ENCODE results near the gene CCT3.

The CCT3 gene

GRCh38 chr1:156282479-156283222 lies 55.4 kb downstream of the CCT3 start, which contains the start of gene SMG5:
Gene SMG5, minus strand, starts transcription at chr1:156282825. Its CDS starts 145 bp downstream, at chr1:156282680.
- in situ Hi-C loops (cut with HindIII; ENCODE audit: low sequenced_read_pairs): loop anchor here (5.0 kb wide), 1 partner anchor 90 kb away; no protein-coding TSS in a partner anchor

DNA sequence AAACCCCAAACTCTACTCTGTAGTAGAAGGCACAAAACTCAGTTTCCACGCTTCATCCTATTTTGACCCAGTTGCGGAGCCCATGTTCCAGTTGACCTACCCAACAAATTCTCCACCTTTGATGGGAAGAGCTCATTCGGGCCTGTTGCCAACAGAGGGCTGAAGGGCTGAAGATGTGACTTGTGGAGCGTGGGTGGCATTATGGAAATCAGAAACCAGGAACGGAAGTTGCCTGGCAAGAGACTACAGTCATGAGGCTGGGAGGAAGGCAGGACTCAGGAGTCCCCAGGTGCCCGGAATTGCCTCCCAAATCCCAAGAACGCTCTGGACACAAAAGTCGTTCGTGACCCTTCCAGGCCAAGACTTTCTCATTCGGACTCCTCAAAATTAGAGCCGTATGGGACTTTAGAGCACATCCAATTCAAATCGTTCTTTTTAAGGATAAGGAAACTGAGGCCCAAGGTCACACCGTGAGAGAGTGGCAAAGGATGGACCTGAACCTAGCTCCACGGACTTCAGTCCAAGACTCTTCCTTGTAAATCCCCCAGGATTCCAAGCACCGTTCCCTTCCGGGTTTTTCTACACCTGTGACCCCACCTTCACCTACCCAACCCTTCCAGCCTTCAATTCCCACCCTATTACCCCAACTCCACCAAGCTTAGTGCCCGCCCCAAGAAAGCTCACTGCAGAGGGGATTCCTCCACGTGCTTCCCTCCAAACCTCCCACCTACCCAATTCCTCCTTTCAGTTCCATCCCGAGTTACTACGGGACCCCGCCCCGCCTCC lies 56.2 kb downstream of the CCT3 start:
- in situ Hi-C loops (cut with HindIII; ENCODE audit: low sequenced_read_pairs): loop anchor here (5.0 kb wide), 1 partner anchor 90 kb away; no protein-coding TSS in a partner anchor

DNA sequence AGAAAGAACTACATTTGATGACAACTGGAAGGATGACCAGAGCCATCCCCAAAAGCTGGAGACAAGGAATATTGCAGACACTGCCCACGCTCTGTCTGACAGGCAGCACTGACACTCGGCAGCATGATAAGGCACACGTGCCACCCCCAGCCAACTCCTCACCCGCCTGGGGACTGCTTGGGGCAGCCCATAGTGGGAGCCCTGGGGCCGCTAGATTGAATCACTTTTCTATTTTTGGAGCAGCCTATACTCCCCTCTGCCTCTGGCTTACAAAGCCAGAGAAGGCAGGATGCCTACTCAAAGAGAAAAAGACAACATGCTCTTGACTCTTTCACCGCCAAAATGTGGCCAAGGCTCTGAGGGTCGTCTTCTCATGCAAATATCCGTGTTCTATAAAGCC lies 56.8 kb downstream of the CCT3 start:
- in situ Hi-C loops (cut with HindIII; ENCODE audit: low sequenced_read_pairs): loop anchor here (5.0 kb wide), 1 partner anchor 91 kb away; no protein-coding TSS in a partner anchor

- in situ Hi-C loops (cut with HindIII; ENCODE audit: low sequenced_read_pairs): loop anchor here (5.0 kb wide), 1 partner anchor 92 kb away; no protein-coding TSS in a partner anchor
Measured at GRCh38 chr1:156279837-156280236, 58.3 kb downstream of the CCT3 start.

- in situ Hi-C loops (cut with HindIII; ENCODE audit: low sequenced_read_pairs): no loop called here
Measured at GRCh38 chr1:156276966-156277381, 61.1 kb downstream of the CCT3 start.

GRCh38 chr1:156276532-156276931 lies 61.6 kb downstream of the CCT3 start:
- in situ Hi-C loops (cut with HindIII; ENCODE audit: low sequenced_read_pairs): no loop called here

DNA sequence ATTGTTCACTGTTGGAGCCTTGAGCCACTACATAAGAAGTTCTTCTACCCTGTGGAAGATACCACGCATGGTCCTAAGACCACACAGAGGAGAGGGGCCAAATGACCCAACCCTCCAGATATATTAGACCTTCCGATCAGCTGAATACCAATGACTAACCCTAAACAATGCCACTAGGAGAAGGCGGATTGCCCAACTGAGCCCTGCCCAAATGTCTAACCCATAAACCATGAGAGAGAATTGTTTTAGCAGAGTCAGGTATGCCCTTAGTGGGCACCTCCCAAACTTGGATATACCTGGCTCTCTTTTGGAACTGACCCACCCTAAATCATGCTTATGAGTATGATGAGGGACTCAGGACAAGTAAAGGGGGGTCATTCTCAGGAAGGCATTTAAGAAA lies 67.8 kb downstream of the CCT3 start:
- in situ Hi-C loops (cut with HindIII; ENCODE audit: low sequenced_read_pairs): no loop called here

- in situ Hi-C loops (cut with HindIII; ENCODE audit: low sequenced_read_pairs): no loop called here
Measured at GRCh38 chr1:156268336-156268735, 69.8 kb downstream of the CCT3 start.

DNA sequence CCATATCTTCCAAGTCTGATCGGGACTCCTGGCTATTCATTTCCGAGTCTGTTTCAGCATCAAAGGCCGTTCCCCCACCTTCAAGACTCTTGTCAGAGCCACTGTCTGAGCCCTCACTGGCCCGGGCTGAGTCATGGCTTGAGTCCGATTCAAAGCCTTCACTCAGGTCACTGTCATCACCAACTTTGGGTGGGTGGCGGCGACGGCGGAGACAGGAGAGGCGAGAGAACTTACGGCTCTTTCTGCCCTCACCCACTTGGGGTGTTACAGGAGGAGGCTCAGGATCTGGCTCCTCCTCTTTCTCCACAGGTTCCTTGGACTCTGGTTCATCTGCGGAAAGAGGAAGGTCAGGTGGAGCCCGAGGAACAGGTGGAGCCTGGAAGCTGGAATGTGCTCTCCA lies 72.0 kb downstream of the CCT3 start:
- in situ Hi-C loops (cut with HindIII; ENCODE audit: low sequenced_read_pairs): no loop called here

DNA sequence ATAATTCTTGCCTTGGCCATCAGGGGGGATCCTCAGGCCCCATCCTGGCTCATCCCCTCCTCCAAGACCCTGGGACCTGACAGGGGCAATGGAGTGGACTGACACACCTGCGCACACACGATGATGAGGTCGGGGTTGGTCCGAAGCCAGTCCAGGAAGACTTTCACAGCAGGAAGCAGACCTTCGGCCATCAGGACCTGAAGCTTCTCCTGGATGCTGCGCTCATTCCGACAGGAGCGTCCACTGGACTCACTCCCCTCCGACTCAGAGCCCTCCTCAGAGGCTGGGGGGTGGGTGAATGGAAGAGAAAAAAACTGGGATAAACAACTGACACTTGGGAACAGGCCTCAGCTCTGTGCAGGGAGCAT lies 74.8 kb downstream of the CCT3 start:
- in situ Hi-C loops (cut with HindIII; ENCODE audit: low sequenced_read_pairs): no loop called here

- in situ Hi-C loops (cut with HindIII; ENCODE audit: low sequenced_read_pairs): no loop called here
Measured at GRCh38 chr1:156262461-156263287, 75.4 kb downstream of the CCT3 start.

DNA sequence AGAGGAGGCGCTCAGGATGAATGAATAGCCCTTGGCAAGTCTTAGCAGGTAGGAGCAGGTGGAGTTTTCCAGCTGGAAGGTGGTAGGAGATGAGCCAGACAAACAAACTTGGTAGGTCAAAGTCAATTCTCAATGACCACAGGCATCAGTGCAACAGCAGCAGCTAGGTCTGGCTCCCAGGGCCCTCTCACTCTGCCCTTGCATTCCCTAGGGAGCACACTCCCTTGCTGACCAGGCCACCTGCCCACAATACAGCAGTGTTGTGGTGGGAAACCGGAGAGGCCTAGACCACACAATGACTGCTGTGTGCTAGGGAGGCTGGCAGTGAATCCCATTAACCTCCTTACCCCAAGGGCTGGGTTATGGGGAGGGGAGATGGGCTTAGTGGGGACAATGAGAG lies 77.2 kb downstream of the CCT3 start:
- in situ Hi-C loops (cut with HindIII; ENCODE audit: low sequenced_read_pairs): no loop called here

- in situ Hi-C loops (cut with HindIII; ENCODE audit: low sequenced_read_pairs): no loop called here
Measured at GRCh38 chr1:156259805-156260204, 78.3 kb downstream of the CCT3 start.

Data from endothelial cell of hepatic sinusoid (primary cell).